ENCODE data around the gene E2F4.
A peak's percentile ranks its signal among the peaks of the same experiment; 100 is the strongest.

E2F4 gene

GRCh38 chr16:67238806-67239470 lies 47.0 kb downstream of the E2F4 start:
- no peak for DNase-seq

DNA sequence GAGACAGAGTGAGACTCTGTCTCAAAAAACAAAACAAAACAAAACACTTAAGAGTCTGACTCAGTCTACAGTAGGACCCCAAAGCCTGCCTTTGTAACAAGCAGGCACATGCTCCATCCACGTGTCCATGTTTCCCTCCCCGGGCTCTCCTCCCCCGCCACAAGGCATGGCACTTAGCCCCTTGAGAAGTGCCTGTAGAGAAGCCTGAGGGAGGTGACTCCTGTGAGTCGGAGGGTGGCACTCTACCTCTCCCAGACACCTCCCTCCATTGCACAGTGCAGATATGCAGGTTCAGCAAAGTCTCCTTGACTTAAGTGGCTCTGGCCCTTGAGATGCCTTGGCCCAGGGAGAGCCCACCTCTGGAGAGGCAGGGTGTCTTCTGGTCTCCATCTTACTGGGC lies 48.6 kb downstream of the E2F4 start:
- DNase-seq = no peak

DNA sequence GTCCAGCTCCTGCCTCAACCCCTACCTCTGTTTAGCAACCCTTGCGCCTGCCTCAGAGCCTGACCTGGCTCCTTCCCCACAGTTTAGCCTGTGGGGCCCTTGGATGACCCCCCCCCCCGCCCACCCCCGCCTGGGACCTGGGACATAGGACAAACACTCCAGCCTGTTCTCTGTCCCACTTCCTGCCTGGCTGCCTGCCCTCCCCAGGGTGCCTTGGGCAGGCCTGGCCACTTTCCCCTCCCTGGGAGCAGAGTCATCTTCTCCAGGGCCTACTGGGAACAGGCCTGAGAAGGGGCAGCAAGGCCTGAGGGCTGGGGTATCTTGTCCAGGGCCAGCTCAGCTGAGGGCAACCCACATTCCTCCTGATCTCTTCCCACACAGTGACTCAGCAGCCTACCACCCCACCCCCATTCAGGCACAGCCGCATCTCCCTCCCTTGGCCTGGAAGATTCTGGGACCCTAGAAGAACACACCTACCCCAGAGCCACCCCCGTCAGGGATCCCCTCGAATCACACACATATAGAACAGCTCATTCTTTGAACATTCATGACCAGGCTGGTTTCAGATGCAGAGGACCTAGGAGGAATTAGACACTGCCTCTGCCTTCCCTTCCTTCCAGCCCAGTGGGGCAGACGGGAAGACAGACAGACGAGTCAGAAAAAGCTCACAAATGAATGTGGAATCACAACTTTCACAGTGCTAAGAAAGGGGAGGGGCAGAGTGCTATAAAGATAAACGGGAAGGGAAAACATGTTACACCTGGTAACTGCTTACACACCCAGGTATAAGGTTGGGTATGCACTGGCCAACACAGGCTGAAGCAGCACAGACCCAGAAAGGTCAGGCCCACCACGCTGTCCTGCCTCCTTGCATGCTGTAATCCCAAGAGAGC lies 49.3 kb downstream of the E2F4 start:
- no peak for DNase-seq

- no peak for DNase-seq
These were observed 50.3 kb downstream of the E2F4 start for GRCh38 chr16:67242138-67242730.

DNA sequence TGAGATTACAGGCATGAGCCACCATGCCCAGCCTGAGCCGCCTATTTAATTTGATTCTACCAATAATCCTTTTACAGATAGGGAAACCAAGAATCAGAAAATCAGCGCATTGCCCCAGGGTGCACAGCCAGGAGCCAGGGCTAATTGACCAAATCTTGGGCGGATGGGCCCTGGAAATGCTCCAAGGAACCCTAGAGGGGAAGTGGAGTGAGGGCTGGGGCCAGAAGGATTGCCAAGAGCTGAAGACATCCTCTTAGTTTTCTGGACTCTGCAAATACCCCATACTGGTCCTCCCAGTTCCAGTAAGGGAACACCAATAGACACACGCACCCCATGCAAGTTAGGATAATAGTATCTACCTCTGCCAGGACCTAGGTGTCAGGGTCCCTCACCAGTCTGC lies 51.5 kb downstream of the E2F4 start:
- no peak for DNase-seq

- peak; percentile 86 for DNase-seq
These were observed 52.6 kb downstream of the E2F4 start for GRCh38 chr16:67244387-67245185.

DNA sequence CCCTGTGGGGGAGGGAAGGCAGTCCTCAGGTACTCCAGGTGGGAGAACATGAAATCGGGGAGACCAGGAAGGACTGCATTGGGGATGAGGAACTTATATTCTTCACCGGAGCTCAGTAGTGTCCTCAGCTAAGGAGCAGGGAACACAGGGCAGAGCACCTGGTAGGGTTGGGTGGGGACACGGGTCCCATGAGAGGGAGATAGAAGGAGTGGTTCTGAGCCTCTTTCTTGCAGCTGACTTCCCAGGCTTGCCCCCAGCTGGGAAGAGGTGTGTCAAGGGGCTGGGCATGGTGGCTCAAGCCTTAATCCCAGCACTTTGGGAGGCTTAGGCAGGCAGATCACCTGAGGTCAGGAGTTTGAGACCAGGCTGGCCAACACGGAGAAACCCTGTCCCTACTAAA lies 53.2 kb downstream of the E2F4 start:
- no peak for DNase-seq

- no peak for DNase-seq
These were observed 53.7 kb downstream of the E2F4 start for GRCh38 chr16:67245674-67246080.

- peak; percentile 46 for DNase-seq
These were observed 54.3 kb downstream of the E2F4 start for GRCh38 chr16:67246081-67246755.

DNA sequence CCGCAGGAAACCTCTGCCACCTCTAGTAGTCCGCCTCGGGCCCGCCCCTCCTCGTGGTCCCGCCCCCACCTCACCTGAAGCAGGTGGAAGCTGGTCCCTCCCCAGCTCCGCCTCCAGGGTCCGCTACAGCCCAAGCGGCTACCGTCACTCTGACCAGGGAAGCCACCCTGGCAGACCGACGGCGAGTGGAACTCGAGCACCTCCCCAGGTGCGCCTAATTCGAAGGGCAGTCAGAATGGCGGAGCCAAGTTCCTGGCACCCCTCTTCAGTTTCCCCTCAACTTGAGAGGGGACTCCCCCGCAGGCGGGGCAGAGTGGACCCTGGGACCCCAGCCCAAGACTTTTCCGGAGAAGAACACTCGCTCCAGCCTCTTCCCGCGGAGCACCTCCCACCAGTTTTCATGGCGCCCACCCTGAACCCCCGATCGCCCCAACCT lies 54.8 kb downstream of the E2F4 start:
- peak; percentile 56 for DNase-seq

DNA sequence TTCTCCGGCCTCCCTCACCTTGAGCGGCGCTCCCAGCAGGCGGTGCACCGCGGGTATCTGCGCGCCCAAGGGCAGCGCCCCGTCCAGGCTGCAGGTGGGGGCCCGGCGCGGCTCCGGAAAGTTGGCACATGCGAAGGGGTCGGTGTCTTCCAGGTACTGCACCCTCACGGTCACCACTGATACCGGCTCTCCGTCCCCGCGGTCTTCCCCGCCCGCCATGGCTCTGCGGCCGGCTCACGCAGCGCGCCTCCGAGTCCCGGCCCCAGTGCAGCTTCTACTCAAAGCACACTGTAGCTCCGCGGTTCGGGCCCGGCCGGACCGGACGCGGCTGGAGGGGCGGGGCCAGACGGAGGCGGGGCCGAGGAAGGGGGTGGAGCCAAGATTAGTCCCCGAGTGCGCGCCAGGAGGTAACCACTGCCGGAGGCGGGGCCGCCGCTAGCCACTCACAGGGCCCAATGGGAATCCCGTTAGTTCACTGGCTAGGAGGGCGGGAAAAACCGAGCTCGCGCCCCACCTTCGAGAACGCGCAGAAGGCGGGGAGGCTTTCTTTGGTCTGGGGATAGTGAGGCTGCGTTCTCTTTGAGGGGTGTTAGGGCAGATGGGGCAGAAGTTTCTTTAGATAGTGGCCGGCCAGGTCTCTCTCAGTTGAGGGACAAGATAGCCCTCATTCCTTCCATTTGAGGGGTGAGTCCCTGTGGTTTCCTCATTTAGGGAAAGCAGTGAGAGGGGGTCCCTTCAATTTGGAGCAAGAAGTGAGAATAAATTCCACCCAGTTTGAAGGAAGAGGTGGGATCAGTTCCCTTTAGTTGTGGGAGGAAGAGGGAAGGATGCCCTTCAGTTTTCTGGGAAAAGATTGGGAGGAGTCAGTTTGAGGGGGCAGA lies 55.5 kb downstream of the E2F4 start, which contains the start of gene FHOD1:
Gene FHOD1 (minus strand): TSS at position 290 of the 881 bp plus-strand sequence. CDS start 71 bp downstream, at position 219.
- DNase-seq = peak; percentile 96

DNA sequence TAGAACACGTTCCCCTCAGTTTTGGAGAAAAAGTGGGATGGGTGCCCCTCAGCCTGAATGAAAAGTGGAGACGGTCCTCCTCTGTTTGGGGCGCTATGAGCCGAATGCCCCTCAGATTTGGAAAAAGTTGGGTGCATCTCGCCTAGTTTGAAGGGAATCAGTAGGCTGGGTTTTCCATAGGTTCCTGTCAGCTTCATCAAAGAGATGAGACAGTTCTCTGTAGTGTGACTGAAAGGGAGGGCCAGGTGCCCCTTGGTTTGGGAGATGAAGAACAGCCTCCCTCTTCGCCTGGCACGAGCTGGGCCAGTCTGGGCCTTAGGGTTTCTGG lies 56.1 kb downstream of the E2F4 start:
- DNase-seq = no peak
